Dendritic cell treated with granulocyte-macrophage colony-stimulating factor and Interleukin-4, amounts not matched to agents 40 ng/mL and 50 ng/mL, for 4 days (primary cell): ENCODE results near the gene ARHGAP8.

Experiments used
- H3K27ac Mint-ChIP-seq: one replicate; pipeline ENCODE4 v1.8.0; 2022; ENCODE audit warnings: mild to moderate bottlenecking, mixed read lengths
- H3K27me3 Mint-ChIP-seq: one replicate; pipeline ENCODE4 v1.8.0; 2022; ENCODE audit warnings: mild to moderate bottlenecking, mixed read lengths
- H3K36me3 Mint-ChIP-seq: one replicate; pipeline ENCODE4 v1.8.0; 2022; ENCODE audit warnings: low read depth, mixed read lengths
- H3K4me1 Mint-ChIP-seq: one replicate; pipeline ENCODE4 v1.8.0; 2022; ENCODE audit warnings: low read depth, mixed read lengths
- H3K4me3 Mint-ChIP-seq: one replicate; pipeline ENCODE4 v1.8.0; 2022; ENCODE audit warnings: mild to moderate bottlenecking, moderate library complexity, mixed read lengths
- H3K9me3 Mint-ChIP-seq: one replicate; pipeline ENCODE4 v1.8.0; 2022; ENCODE audit warnings: mixed read lengths
- intact Hi-C: fragments of 100-400 bp; cut with micrococcal nuclease; formaldehyde crosslinking; loops from one replicate; pipeline ENCODE4 v1.15.0; 2022

Gene ARHGAP8

DNA sequence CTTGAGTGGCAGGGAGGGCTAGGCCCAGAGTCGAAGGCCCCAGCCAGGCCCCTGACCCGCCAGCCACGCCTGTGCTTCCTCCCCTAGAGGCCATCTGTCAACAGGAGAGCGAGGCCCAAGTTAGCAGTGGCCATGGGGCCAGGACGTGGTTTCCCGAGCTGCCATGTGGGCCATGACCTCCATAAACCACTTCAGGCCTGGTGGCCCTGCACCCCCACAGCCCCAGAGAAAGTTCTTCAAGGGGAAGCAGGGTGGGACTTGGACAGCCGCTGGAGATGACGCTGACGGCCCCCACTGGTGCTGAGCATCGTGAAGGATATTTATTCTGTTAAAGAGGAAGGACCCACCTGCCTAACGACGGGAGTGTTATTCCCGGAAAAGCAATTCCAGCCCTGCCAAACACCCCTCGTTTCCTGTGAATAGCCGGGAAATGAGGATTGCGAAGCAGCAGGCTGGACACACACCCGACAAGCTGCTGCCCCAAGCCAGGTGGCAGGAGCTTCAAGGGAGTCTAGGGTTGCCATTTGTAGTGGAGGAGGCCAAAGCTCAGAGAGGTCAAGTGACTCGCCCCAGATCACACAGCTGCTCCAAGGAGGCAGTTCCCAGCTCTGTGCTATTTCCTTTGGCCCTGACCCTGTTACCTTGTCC is 37.5 kb upstream of the ARHGAP8 start:
- Mint-ChIP-seq H3K4me1 (peaks cover 9% of the 10 kb centered on the region), H3K27me3 (no peaks in the 10 kb centered on the region)

DNA sequence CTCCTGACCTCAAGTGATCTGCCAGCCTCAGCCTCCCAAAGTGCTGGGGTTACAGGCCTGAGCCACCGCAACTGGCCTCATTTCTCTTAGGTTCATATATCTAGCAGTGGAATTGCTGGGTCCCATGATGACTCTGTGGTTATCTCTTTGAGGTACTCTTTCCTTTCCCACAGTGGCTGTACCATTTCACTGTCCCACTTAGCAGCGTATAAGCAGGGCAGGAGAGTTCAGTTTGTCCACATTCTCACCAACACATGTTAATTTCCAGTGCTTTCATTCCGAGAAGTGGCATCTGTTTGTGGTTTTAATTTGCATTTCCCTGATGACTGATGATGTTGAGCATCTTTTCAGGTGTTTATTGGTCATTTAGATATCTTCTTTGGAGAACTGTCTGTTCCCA is 34.0 kb upstream of the ARHGAP8 start:
- intact Hi-C loops, result no loop called here
- Mint-ChIP-seq H3K27ac (no peak overlapping the region), H3K9me3 (no peaks in the 10 kb centered on the region), H3K4me1 (no peaks in the 10 kb centered on the region), H3K36me3 (no peaks in the 10 kb centered on the region), H3K27me3 (no peaks in the 10 kb centered on the region), H3K4me3 (no peak overlapping the region)

More for the DNA sequence above, 37.5 kb upstream of the ARHGAP8 start:
- intact Hi-C loops, result no loop called here
- H3K36me3 Mint-ChIP-seq, result no peaks in the 10 kb centered on the region
- no peak overlapping the region for H3K4me3 Mint-ChIP-seq
- no peaks in the 10 kb centered on the region for H3K9me3 Mint-ChIP-seq
- no peak overlapping the region for H3K27ac Mint-ChIP-seq

DNA sequence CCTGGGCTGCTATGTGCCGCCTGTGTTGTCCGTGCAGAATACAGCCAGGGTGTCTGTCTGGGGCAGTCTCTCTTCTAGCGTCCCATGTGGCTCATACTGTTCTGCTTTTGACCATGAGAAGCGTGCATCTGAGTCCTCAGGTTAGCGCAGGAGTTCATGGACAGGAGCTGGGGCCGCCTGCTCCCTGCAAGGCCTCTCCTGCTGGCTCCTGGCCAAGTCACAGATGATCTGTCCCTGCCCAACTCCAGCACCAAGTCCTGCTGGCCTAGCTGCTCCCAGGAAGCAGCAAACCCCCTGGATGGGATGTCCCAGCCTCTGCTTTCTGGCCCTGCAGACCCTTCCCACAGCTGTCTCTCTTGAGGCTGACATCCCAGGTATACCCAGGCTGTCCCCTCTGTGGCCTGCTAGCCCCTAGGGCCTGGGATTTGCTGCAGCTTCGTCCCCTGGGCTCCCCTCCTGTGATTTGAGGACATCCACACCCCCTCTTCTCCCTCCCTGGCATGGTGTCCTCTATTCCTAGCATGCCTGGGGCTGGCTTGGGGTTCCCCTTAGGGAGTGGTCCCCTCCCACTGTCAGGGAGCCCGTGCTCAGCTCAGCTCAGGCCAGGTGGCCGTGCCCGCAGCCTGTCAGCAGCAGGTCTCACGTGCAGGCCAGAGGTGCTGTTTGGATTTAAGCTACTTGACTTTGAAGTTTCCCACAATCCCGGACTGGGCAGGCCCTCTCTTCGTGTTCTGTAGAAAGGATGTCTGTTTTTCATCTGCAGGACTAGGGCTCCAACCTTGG is 32.6 kb upstream of the ARHGAP8 start:
- no peak overlapping the region for H3K27ac Mint-ChIP-seq
- H3K27me3 Mint-ChIP-seq, result no peaks in the 10 kb centered on the region
- no peaks in the 10 kb centered on the region for H3K9me3 Mint-ChIP-seq
- H3K4me1 Mint-ChIP-seq, result no peaks in the 10 kb centered on the region
- intact Hi-C loops, result no loop called here
- H3K4me3 Mint-ChIP-seq, result no peak overlapping the region
- no peaks in the 10 kb centered on the region for H3K36me3 Mint-ChIP-seq

DNA sequence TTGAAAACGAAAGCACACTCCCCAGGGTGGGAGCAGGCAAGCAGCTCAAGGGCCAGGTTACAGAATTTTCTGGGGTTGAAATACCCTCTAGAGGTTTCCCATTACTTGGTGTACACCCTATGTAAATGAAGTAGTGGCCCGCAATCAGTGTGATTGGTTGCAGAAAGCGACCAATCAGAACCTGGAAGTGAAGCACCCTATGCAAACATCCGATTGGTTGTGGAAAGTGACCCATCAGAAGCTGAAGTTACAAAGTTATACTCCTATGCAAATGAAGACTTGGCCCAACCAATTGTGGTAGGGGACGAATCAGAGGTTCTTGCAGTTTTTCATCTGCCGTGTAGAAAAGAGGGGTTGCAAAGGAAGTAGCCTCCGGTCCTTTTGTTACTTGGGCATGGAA is 31.2 kb upstream of the ARHGAP8 start:
- intact Hi-C loops, result no loop called here
- Mint-ChIP-seq H3K36me3 (no peaks in the 10 kb centered on the region), H3K9me3 (no peaks in the 10 kb centered on the region), H3K27ac (no peak overlapping the region), H3K4me3 (no peak overlapping the region), H3K4me1 (no peaks in the 10 kb centered on the region), H3K27me3 (no peaks in the 10 kb centered on the region)

DNA sequence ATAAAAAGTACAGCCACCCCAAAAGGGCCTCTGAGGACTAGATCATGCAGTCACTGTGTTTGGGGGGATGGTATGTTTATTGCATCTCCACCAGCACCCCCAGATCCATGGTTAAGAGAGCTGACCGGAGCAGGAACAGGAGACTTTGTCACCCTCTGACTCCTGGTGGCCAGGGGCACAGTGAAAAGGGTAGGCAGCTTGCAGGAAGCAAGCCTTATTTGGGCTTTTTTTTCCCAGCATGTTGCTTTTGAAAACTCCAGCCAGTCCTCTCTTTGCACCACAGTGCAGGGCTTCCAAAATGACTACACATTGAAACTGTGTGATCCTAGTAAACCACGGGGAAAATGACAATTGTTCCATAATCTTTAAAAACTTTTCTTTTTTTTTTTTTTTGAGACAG is 29.8 kb upstream of the ARHGAP8 start:
- H3K4me1 Mint-ChIP-seq, result no peaks in the 10 kb centered on the region
- no peak overlapping the region for H3K4me3 Mint-ChIP-seq
- H3K36me3 Mint-ChIP-seq, result no peaks in the 10 kb centered on the region
- no peaks in the 10 kb centered on the region for H3K9me3 Mint-ChIP-seq
- intact Hi-C loops, result no loop called here
- H3K27me3 Mint-ChIP-seq, result no peaks in the 10 kb centered on the region
- H3K27ac Mint-ChIP-seq, result no peak overlapping the region

DNA sequence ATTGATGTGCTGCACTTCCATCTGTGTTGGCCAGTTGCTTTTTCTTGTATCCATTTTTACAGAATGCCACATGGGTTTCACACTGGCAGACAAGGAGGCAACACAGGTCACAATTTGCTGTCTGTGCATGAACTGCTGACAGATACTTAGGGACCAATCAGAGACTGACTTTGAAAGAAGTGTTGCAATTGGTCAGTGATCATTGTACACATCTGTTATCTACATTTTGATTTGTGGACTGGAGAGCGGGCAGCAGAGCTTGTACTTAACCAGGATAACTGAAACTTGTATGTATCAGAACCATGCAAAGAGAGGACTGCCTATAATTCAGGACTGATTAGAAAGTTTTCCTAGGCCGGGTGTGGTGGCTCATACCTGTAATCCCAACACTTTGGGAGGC is 28.6 kb upstream of the ARHGAP8 start:
- Mint-ChIP-seq H3K27me3 (peaks cover 5% of the 10 kb centered on the region), H3K9me3 (no peaks in the 10 kb centered on the region), H3K4me3 (no peak overlapping the region), H3K36me3 (no peaks in the 10 kb centered on the region), H3K4me1 (peaks cover 5% of the 10 kb centered on the region), H3K27ac (no peak overlapping the region)
- intact Hi-C loops, result no loop called here

DNA sequence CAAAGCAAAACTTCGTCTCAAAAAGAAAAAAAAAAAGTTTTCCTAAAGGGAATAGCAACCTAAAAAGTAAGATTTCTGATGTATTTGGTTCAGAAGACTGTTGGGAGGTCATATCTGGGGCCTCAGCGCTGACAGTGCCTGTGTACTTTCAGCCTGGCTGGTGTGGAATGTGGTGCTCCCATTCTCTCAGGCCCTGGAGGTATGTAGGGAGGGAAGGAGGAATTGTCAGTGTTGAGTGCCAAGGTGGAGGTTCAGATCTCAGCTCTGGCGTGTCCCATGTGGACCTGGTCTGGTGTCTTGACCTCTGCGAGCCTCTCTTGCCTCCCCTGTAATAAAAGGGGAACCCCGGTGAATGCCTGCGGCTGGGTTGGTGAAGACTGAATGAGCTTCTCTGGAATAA is 28.0 kb upstream of the ARHGAP8 start:
- H3K36me3 Mint-ChIP-seq, result no peaks in the 10 kb centered on the region
- H3K4me1 Mint-ChIP-seq, result peaks cover 11% of the 10 kb centered on the region
- no peak overlapping the region for H3K27ac Mint-ChIP-seq
- H3K9me3 Mint-ChIP-seq, result no peaks in the 10 kb centered on the region
- H3K27me3 Mint-ChIP-seq, result peaks cover 11% of the 10 kb centered on the region
- H3K4me3 Mint-ChIP-seq, result no peak overlapping the region
- intact Hi-C loops, result no loop called here

DNA sequence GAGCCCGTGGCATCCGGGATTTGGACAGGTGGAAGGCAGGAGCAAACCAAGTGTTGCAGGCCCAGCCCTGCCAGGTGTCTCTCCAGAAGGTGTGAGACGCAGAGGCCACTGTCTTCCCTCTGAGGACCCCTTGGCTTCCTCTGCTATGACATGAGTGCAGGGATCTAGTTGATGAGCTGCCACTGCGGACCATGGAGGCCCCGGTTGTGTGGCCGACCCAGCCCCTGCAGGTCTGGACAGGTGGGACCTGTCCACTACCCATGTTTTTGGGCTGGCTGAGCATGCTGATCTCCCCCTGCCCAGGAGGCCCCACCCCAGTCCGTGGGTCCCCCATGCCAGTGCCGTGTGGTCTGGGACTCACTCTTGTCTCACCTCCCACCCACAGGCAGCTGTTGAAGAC is 27.5 kb upstream of the ARHGAP8 start:
- intact Hi-C loops, result no loop called here
- Mint-ChIP-seq H3K4me3 (no peak overlapping the region), H3K27me3 (peaks cover 15% of the 10 kb centered on the region), H3K4me1 (peaks cover 15% of the 10 kb centered on the region), H3K36me3 (no peaks in the 10 kb centered on the region), H3K9me3 (no peaks in the 10 kb centered on the region), H3K27ac (no peak overlapping the region)

DNA sequence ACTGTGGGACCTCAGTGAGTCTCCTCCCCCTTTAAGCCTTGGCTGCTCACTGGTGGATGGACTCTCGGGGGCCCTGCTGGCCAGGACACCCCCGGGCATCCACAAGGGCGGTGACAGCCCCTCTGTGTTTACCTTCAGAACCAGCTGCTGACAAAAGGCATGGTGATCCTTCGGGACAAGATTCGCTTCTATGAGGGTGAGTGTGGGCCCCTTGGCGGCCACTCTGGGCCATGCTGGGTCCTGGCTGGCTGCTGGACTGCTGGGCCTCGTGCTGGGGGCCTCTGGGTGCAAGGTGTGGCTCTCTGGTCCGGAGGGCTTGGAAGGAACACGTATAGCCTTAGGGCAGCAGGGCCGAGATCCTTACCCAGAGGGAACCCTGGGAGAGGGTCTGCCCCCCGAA is 25.9 kb upstream of the ARHGAP8 start:
- H3K27ac Mint-ChIP-seq, result no peak overlapping the region
- intact Hi-C loops, result no loop called here
- no peaks in the 10 kb centered on the region for H3K9me3 Mint-ChIP-seq
- H3K36me3 Mint-ChIP-seq, result no peaks in the 10 kb centered on the region
- H3K4me1 Mint-ChIP-seq, result peaks cover 15% of the 10 kb centered on the region
- no peak overlapping the region for H3K4me3 Mint-ChIP-seq
- H3K27me3 Mint-ChIP-seq, result peaks cover 26% of the 10 kb centered on the region

DNA sequence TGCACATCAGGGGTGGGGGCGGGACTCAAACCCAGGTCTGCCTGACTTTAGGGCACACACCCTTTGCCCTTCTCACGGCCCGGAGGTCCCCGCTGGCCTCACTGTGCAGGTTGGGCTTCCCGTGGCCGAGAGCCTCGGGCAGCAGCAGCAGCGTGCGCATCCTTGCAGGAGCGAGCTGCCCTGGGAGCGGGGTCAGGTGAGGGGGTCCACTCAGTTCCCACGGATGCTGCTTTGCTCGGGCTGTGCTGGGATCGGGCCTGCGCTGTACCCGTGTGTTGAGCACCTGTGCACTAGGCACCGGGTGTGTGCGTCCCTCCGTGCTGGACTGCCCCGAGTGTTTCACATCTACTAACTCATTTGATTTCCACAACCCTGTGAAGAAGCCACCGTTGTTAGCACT is 25.2 kb upstream of the ARHGAP8 start:
- intact Hi-C loops, result no loop called here
- Mint-ChIP-seq H3K36me3 (no peaks in the 10 kb centered on the region), H3K9me3 (no peaks in the 10 kb centered on the region), H3K4me1 (peaks cover 15% of the 10 kb centered on the region), H3K27ac (no peak overlapping the region), H3K4me3 (no peak overlapping the region), H3K27me3 (peaks cover 26% of the 10 kb centered on the region)

DNA sequence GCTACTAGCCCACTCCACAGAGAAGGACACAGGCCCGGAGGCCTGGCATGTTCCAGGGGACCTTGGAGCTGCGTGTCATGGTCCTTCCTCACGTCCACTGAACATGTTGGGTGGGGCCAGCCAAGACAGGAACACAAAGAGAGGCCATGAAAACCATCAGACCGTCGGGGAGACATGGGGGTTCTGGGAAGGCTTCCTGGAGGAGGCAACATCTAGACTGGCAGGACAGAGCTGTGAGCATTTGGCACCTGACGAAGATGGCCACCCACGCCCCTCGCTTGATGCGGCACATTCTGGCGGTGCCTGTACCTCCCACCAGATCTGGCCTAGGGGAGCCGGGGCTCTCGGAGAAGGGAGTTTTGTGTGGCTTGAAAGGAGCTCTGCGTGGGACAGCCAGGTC is 24.7 kb upstream of the ARHGAP8 start:
- Mint-ChIP-seq H3K9me3 (no peaks in the 10 kb centered on the region), H3K36me3 (no peaks in the 10 kb centered on the region), H3K27me3 (peaks cover 26% of the 10 kb centered on the region), H3K4me3 (no peak overlapping the region), H3K27ac (no peak overlapping the region), H3K4me1 (peaks cover 15% of the 10 kb centered on the region)
- intact Hi-C loops, result no loop called here

DNA sequence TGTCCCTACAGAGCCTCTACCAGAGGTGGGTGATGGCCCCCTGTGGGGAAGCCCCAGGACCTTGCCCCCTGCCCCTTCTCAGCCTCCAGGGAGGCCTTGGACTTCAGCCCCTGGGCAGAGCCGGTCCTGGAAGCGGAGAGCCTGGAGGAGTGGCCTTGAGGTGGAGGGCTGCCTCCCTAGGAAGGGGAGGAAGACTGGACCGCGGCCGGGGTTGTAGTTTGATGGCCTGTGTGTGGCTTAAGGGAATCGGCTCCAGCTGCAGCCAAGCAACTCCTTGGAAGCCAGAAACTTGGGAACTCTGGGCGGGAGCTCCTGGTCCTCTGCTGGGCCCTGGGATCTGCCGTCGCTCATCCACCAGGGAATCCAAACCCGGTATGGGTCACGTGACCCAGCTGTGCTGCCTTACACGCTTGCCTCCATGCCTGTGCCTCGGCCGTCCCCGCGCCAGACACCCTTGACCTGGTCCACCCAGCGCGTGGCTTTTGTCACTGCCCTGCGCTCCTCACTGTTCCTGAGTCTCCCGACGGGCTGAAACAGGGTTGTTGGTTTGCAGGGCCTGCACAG is 23.5 kb upstream of the ARHGAP8 start:
- Mint-ChIP-seq H3K36me3 (no peaks in the 10 kb centered on the region), H3K4me3 (no peak overlapping the region), H3K27me3 (peaks cover 26% of the 10 kb centered on the region), H3K4me1 (peaks cover 15% of the 10 kb centered on the region), H3K9me3 (no peaks in the 10 kb centered on the region), H3K27ac (no peak overlapping the region)
- intact Hi-C loops, result no loop called here

DNA sequence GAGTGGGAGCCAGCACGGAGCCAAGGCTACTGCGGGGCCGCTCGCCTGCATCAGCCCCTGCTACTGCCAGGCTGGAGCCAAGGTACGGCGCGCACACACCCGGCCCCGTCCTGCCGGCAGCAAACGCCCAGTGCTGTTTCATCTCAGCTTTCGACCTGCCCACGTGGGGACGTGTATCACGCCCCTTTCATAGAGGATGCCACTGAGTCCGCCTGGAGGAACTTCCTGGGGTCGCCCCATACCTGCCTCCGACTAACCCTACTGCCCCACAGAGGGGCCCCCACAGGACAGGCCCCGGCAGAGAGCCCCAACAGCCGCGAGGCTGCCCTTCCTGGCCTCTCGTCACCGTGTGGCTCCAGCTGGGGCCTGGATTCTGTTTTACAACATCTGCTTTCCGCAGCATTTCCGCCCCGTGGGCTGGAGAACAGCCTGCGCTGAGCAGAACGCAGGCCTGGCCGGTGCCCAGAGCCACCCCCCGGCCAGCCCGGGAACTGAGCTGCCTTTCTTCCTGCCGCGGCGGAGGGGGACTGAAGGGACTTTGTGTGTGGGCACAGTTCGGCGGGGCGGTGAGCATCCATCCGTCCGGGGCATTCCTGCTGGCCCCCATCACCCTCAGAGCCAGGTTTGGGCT is 22.9 kb upstream of the ARHGAP8 start:
- no peaks in the 10 kb centered on the region for H3K36me3 Mint-ChIP-seq

DNA sequence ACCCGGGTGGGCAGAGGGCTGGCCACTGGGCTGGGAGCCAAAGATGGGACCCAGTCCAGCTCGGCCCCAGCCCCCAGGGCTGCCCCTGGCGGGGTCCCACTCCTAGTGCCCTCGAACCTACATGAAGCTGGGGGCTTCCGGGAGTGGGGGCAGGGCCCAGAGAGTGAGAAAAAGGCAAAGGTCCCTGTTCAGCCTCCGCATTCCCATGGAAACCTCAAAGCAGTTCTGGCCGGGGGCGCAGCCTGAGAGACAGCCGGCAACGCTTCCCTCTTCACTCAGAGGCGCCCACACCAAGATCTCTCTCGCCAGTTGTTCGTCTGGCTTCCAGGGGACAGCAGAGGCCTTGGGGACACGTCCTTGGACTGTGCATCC is 22.4 kb upstream of the ARHGAP8 start:
- no peak overlapping the region for H3K27ac Mint-ChIP-seq
- H3K36me3 Mint-ChIP-seq, result no peaks in the 10 kb centered on the region
- H3K4me3 Mint-ChIP-seq, result no peak overlapping the region
- intact Hi-C loops, result no loop called here
- peaks cover 26% of the 10 kb centered on the region for H3K27me3 Mint-ChIP-seq
- no peaks in the 10 kb centered on the region for H3K9me3 Mint-ChIP-seq
- H3K4me1 Mint-ChIP-seq, result peaks cover 15% of the 10 kb centered on the region

More for the DNA sequence above, 22.9 kb upstream of the ARHGAP8 start:
- no peak overlapping the region for H3K4me3 Mint-ChIP-seq
- intact Hi-C loops, result no loop called here
- peaks cover 26% of the 10 kb centered on the region for H3K27me3 Mint-ChIP-seq
- no peak overlapping the region for H3K27ac Mint-ChIP-seq
- no peaks in the 10 kb centered on the region for H3K9me3 Mint-ChIP-seq
- H3K4me1 Mint-ChIP-seq, result peaks cover 15% of the 10 kb centered on the region
